Measurements from ENCODE around the gene ZNF541. TPM values are rescaled to one million over a fixed set of nuclear protein-coding genes. Genes with fewer than 3 reads are reported as not detected.

ZNF541 gene
- total RNA-seq, 1 donor from 2014 or later, result 0.39 TPM

GRCh38 chr19:47544075-47544474, 28.9 kb downstream of the ZNF541 start:
- DNase-seq (ENCODE audit: low read depth in 2 of 2), result no peak

GRCh38 chr19:47542030-47542475, 30.9 kb downstream of the ZNF541 start:
- no peak for DNase-seq (ENCODE audit: low read depth in 2 of 2)

DNA sequence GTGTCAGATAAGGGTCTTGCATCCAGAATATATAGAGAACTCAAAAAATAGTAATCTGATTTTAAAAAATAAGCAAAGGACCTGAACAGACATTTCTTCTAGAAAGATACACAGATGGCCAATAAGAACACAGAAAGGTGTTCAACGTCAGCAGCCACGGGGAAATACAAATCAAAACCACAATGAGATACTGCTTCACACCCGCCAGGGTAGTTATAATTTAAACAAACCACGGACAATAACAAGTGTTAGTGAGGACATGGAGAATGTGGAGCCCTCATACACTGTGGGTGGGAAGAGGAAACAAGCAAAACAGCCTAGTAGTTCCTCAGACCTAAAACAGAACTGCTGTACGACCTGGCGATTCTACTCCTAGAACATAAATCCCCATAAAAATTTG, 31.4 kb downstream of the ZNF541 start:
- DNase-seq (ENCODE audit: low read depth in 2 of 2), result no peak

DNA sequence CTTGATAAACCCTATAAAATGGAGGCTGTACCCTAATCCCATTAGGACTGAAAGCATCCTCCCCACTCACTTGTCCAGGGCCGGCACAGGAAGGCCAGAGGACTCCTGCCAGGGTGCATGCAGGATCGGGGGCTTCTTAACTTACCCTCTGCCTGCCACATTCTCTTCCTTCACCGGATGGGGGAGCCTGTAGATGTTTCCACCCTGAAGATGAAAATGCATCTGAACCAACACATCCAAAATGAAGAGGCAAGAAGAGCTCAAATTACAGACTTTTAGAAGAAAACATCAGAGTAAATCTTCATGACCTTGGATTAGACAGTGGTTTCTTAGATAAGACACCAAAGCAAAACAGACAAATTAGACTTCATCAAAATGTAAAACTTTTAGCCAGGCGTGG, 32.2 kb downstream of the ZNF541 start:
- no peak for DNase-seq (ENCODE audit: low read depth in 2 of 2)

GRCh38 chr19:47539747-47540311, 33.1 kb downstream of the ZNF541 start:
- DNase-seq (ENCODE audit: low read depth in 2 of 2), result no peak

DNA sequence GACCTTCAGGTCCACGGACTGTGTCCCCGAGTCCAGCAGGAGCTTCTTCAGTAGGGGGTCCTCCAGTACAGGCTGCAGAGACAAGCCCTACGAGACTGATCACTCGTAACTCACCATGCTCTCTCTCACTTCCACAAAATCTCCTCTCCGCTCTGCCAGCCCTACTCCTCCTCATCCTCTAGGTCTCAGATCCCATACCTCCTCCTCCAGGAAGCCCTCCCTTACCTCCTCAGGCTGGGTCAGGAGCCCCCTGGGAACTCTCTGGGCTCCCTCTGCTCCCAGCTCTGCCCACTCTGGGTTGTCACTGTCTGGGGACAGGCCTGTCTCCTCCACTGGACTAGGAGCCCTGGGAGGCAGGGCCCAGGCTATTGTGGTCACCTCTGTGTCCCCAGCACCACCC, 34.1 kb downstream of the ZNF541 start:
- no peak for DNase-seq (ENCODE audit: low read depth in 2 of 2)

DNA sequence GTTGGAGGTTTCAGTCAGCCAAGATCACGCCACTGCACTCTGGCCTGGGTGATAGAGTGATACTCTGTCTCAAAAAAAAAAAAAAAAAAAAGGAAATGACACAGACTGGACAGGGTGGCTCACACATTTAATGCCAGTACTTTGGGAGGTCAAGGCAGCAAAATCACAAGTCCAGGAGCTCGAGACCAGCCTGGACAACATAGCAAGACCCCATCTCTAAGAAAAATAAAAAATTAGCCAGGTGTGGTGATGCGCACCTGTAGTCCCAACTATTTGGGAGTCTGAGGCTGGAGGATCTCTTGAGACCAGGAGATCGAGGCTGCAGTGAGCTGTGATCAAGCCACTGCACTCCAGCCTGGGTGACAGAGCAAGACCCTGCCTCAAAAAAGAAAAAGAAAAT, 35.5 kb downstream of the ZNF541 start:
- DNase-seq (ENCODE audit: low read depth in 2 of 2), result no peak

- no peak for DNase-seq (ENCODE audit: low read depth in 2 of 2)
Measured at GRCh38 chr19:47534628-47535027, 38.3 kb downstream of the ZNF541 start.

- DNase-seq (ENCODE audit: low read depth in 2 of 2), result no peak
Measured at GRCh38 chr19:47531640-47532387, 41.1 kb downstream of the ZNF541 start.

DNA sequence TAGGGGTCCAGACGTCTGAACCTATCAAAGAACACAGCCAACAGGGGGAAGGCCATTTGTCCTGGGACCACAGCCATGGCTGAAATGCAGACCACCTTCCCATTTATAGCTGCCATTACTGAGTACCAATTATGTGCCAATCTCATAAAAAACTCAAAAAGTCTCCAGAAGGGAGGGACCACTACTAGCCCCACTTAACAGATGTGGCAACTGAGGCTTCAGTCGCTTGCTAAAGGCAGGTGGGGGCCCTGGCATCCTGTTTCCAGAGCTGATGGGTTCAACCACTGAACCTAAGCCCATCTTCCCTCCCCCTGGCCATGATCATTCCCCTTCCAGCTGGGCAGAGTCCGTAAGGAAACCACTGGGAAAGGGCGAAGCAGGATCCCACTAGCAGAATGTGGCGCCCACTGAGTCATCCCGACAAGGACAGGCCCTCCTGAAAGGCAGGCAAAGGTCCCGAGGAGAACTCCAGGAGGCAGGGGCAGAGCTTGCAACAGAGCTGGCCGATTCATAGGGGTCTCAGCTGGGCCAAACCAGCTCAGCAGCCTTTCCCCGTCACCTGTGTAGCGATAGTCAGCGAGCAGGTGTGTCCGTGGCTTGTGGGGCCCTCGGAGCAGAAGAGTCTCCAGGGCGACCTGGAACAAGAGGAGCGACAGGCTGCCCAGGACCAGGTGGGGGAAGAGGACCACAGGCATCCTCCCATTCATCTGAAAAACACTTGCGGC, 43.8 kb downstream of the ZNF541 start:
- no peak for DNase-seq (ENCODE audit: low read depth in 2 of 2)

DNA sequence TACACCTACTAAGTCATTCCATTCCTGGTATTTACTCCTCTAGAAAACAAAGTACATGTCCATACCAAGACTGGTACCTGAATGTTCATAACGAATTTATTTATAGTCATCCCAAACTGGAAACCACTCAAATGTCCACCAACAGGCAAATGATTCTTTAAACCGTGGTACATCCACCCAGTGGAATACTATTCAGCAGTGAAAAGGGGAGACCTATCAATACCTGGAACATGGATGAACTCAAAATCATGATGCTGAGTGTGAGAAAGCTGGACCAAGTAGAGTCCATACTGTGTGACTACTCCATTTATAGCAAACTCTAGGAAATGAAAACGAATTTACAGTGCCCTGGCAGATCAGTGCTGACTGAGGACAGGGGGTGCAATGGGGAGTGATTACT, 46.1 kb downstream of the ZNF541 start:
- no peak for DNase-seq (ENCODE audit: low read depth in 2 of 2)

GRCh38 chr19:47523473-47523872, 49.5 kb downstream of the ZNF541 start:
- peak; percentile 64 to 77 for DNase-seq (ENCODE audit: low read depth in 2 of 2)

Other genes starting within 250 kb of the ZNF541 start
- 0.13 TPM in 2 replicates for gene C5AR2, start 241.0 kb downstream of the ZNF541 start, total RNA-seq
- gene DHX34, start 223.8 kb downstream of the ZNF541 start, total RNA-seq, result 5.0 and 6.3 TPM in 2 replicates
- 0.13 and 0.26 TPM in 2 replicates for gene MEIS3, start 153.6 kb downstream of the ZNF541 start, total RNA-seq
- gene SLC8A2, start 101.3 kb downstream of the ZNF541 start, total RNA-seq, result not detected in 2 replicates
- gene KPTN, start 88.9 kb downstream of the ZNF541 start, total RNA-seq, result 4.0 and 5.3 TPM in 2 replicates
- gene NAPA, start 58.1 kb downstream of the ZNF541 start, total RNA-seq, result 62.3 and 96.5 TPM in 2 replicates
- 2.8 and 5.7 TPM in 2 replicates for gene BICRA, start 36.0 kb upstream of the ZNF541 start, total RNA-seq
- gene EHD2, start 140.3 kb upstream of the ZNF541 start, total RNA-seq, result 73.6 and 146 TPM in 2 replicates
- 71.5 and 106 TPM in 2 replicates for gene NOP53, start 172.4 kb upstream of the ZNF541 start, total RNA-seq
- gene SELENOW, start 205.6 kb upstream of the ZNF541 start, total RNA-seq, result 200 and 277 TPM in 2 replicates
- not detected in 2 replicates for gene TPRX1, start 231.4 kb upstream of the ZNF541 start, total RNA-seq
- gene CRX, start 248.8 kb upstream of the ZNF541 start, total RNA-seq, result not detected in 2 replicates

Measured in dermis microvascular lymphatic vessel endothelial cell (primary cell).